K562 (cell line): ENCODE results near the gene MINAR1. TPM values are rescaled to one million over a fixed set of nuclear protein-coding genes. Genes with fewer than 3 reads are reported as not detected.

ENCODE experiments used
- ATAC-seq: fragments of 200-7000 bp; cut with Tn5 transposase; 3 replicates; pipeline ENCODE4 v1.9.1; 2020; ENCODE audit warnings: moderate library complexity
- BruUV-seq: library from RNA; stranded (reverse); fragments of 400-500 nt; replicated peaks from 2 replicates; lab custom pipeline; 2021; lab: Mats Ljungman, UMichigan
- CTCF ChIA-PET: fragments of 300-600 bp; formaldehyde crosslinking; extraction: SDS; loops from one replicate; lab custom pipeline; 2021; ENCODE audit warnings: low intra/inter-chr PET ratio; lab: Yijun Ruan, JAX
- POLR2A ChIA-PET: fragments of 300-600, 350-650 bp; sonication (Branson Sonifier 250); formaldehyde crosslinking; extraction: SDS; loops from one replicate; lab custom pipeline; 2021; ENCODE audit warnings: antibody characterized with exemption, inconsistent platforms; lab: Yijun Ruan, JAX
- DNase-seq, 4 experiments: peaks; one replicate each; pipeline versions ENCODE4 v3.0.0 to v3.0.0-alpha.2; 2011 to 2018; ENCODE audit warnings: low spot score in 3 of 4, mixed read lengths in 3 of 4; ENCODE audit errors: extremely low read depth in 1 of 4
- FAIRE-seq: peaks from 2 replicates; lab custom pipeline; 2011; peaks lifted over from hg19 to GRCh38; lab: Jason Lieb, UNC
- H2AFZ ChIP-seq: 2 replicates; pipeline ENCODE4 v1.6.0; 2011; ENCODE audit warnings: low read depth, low read length, control low read depth, inconsistent platforms
- H3K27ac ChIP-seq: fragments of 200-600 bp; 3 replicates; pipeline ENCODE4 v1.8.0; 2011; ENCODE audit warnings: low read depth, mild to moderate bottlenecking, control low read depth, inconsistent platforms, low read length, moderate library complexity, mixed read lengths; ENCODE audit errors: extremely low read depth
- H3K27me3 ChIP-seq, 2 experiments: fragments of 300-600 bp in 1 of 2; 2 replicates in 1 of 2; 3 replicates in 1 of 2; pipeline versions ENCODE4 v1.6.0 to v1.8.0; 2011; ENCODE audit warnings: inconsistent platforms in 2 of 2, low read length in 2 of 2, mild to moderate bottlenecking in 1 of 2, mixed read lengths in 1 of 2, moderate library complexity in 1 of 2; ENCODE audit not compliant: control insufficient read depth in 2 of 2, insufficient read depth in 2 of 2
- H3K36me3 ChIP-seq: fragments of 300-600 bp; 3 replicates; pipeline ENCODE4 v1.8.0; 2011; ENCODE audit warnings: mild to moderate bottlenecking, low read length, inconsistent platforms; ENCODE audit not compliant: control insufficient read depth, insufficient read depth
- H3K4me1 ChIP-seq, 2 experiments: fragments of 200-600 bp in 1 of 2; replicated peaks in 1 of 2; 2 replicates in 1 of 2; 3 replicates in 1 of 2; pipeline versions ENCODE4 v1.5.1 to v1.8.0; 2011; ENCODE audit warnings: inconsistent platforms in 2 of 2, low read length in 2 of 2, mild to moderate bottlenecking in 1 of 2, mixed read lengths in 1 of 2, moderate library complexity in 1 of 2; ENCODE audit not compliant: control insufficient read depth in 2 of 2, insufficient read depth in 2 of 2
- H3K4me2 ChIP-seq: 2 replicates; pipeline ENCODE4 v1.6.1; 2011; ENCODE audit warnings: low read length, control low read depth, inconsistent platforms, mixed read lengths; ENCODE audit not compliant: insufficient read depth
- H3K4me3 ChIP-seq: fragments of 200-600 bp; sonication (generic), shearing (Covaris generic); 2 replicates; pipeline ENCODE4 v1.5.1; 2016; ENCODE audit warnings: control low read depth, inconsistent platforms
- H3K79me2 ChIP-seq: fragments of 200-600 bp; 3 replicates; pipeline ENCODE4 v1.8.0; 2011; ENCODE audit warnings: low read length, inconsistent platforms; ENCODE audit not compliant: control insufficient read depth, insufficient read depth
- H3K9ac ChIP-seq, 2 experiments: 2 replicates each; pipeline versions ENCODE4 v1.6.0 to v1.6.1; 2011; ENCODE audit warnings: low read depth in 2 of 2, low read length in 2 of 2, control low read depth in 1 of 2, inconsistent platforms in 1 of 2, mild to moderate bottlenecking in 1 of 2, mixed read lengths in 1 of 2; ENCODE audit not compliant: insufficient read depth in 1 of 2
- H3K9me1 ChIP-seq: one replicate; pipeline ENCODE4 v1.6.0; 2011; ENCODE audit warnings: inconsistent platforms, mild to moderate bottlenecking, low read length, moderate library complexity; ENCODE audit not compliant: control insufficient read depth, insufficient read depth
- H3K9me3 ChIP-seq: replicated peaks from 2 replicates; pipeline ENCODE4 v1.5.1; 2011; ENCODE audit warnings: low read depth, low read length, inconsistent platforms; ENCODE audit not compliant: control insufficient read depth, insufficient read depth
- H4K20me1 ChIP-seq: replicated peaks from 2 replicates; pipeline ENCODE4 v1.6.1; 2011; ENCODE audit warnings: low read length, inconsistent platforms, mixed read lengths; ENCODE audit not compliant: control insufficient read depth, insufficient read depth
- BHLHE40 ChIP-seq: IDR thresholded peaks from 2 replicates; pipeline ENCODE4 v1.6.1; 2011; ENCODE audit warnings: low read length, improper control_type of control experiment
- CHD2 ChIP-seq: IDR thresholded peaks from 2 replicates; pipeline ENCODE4 v1.6.1; 2011; ENCODE audit warnings: low read depth, low read length
- DPF2 ChIP-seq: fragments of 450-650 bp; IDR thresholded peaks from 2 replicates; pipeline ENCODE4 v1.6.1; 2016
- HDGF ChIP-seq: fragments of 450-650 bp; IDR thresholded peaks from 2 replicates; pipeline ENCODE4 v1.6.1; 2016
- MECOM ChIP-seq: fragments of 250-450 bp; sonication (Bioruptor Pico); IDR thresholded peaks from 2 replicates; pipeline ENCODE4 v1.8.0; 2022; ENCODE audit warnings: inconsistent platforms
- MEF2D ChIP-seq: conservative IDR thresholded peaks from 2 replicates; pipeline ENCODE4 v1.6.1; 2016; ENCODE audit warnings: low read depth, missing genetic modification characterization, missing compliant biosample characterization
- MEIS2 ChIP-seq: fragments of 450-650 bp; IDR thresholded peaks from 2 replicates; pipeline ENCODE4 v1.6.1; 2014; ENCODE audit warnings: mild to moderate bottlenecking; ENCODE audit not compliant: partially characterized antibody
- PKNOX1 ChIP-seq: fragments of 450-650 bp; IDR thresholded peaks from 2 replicates; pipeline ENCODE4 v1.6.1; 2016
- SREBF2 ChIP-seq: sonication (generic); formaldehyde crosslinking; IDR thresholded peaks from 2 replicates; pipeline ENCODE4 v1.4.0; 2020; ENCODE audit warnings: mild to moderate bottlenecking, missing genetic modification reagents
- THRAP3 ChIP-seq: fragments of 450-650 bp; IDR thresholded peaks from 2 replicates; pipeline ENCODE4 v1.6.1; 2016; ENCODE audit warnings: mild to moderate bottlenecking, inconsistent platforms, borderline replicate concordance
- WGBS: fragments of 100-300 bp; shearing (Covaris generic); methylation state at CpG from one replicate; pipeline ENCODE4 v1.1.6; 2016; ENCODE audit warnings: low coverage, mixed read lengths; ENCODE audit not compliant: insufficient coverage; ENCODE audit errors: missing lambda C conversion rate; 5-methylcytosine and 5-hydroxymethylcytosine counted together
- in situ Hi-C: fragments of 300-500 bp; cut with MboI; formaldehyde crosslinking; loops from 4 replicates; pipeline ENCODE4 v1.15.0; 2018; ENCODE audit warnings: inconsistent platforms, mixed read lengths
- intact Hi-C: fragments of 100-400 bp; cut with micrococcal nuclease; formaldehyde crosslinking; loops from 2 replicates; pipeline ENCODE4 v1.14.2; 2022
- polyA plus RNA-seq, 8 experiments: library from polyadenylated mRNA; depleted of rRNA in 4 of 8; stranded (reverse) in 5 of 8; unstranded in 3 of 8; fragments of >200 nt; fragmentation: Nextera tagmentation in 2 of 8; fragmentation: Illumina TruSeq in 1 of 8; extraction: Ambion mirVana in 2 of 8; extraction: Trizol in 1 of 8; gene quantifications; 2 replicates each; pipeline versions ENCODE4 v1.2.1 to v1.2.3, GENCODE V29; 2011 to 2014; ENCODE audit warnings: inconsistent platforms in 1 of 8, missing spikeins in 1 of 8
- total RNA-seq, 7 experiments: library from RNA; depleted of rRNA in 6 of 7; stranded (reverse); fragments of >200 nt in 6 of 7; fragmentation: Illumina TruSeq in 2 of 7; extraction: Trizol in 2 of 7; gene quantifications; 2 replicates each; pipeline versions ENCODE4 v1.2.1 to v1.2.3, GENCODE V29; 2011 to 2021; ENCODE audit warnings: low replicate concordance in 1 of 7
- TF ChIP-seq, protein P1 (sequence below), 2 experiments: IDR thresholded peaks in 1 of 2; conservative IDR thresholded peaks in 1 of 2; 2 replicates each; pipeline ENCODE4 v1.6.1; 2016; ENCODE audit warnings: low read depth in 2 of 2, mild to moderate bottlenecking in 1 of 2, missing compliant biosample characterization in 1 of 2, missing genetic modification characterization in 1 of 2, moderate library complexity in 1 of 2

MINAR1 gene
- total and polyA plus RNA-seq, 9 of the 15 experiments (the other 6 are each of a cell fraction or from before 2014, with no cell fraction given): 0.21 to 1.2 (median 0.52) TPM

DNA sequence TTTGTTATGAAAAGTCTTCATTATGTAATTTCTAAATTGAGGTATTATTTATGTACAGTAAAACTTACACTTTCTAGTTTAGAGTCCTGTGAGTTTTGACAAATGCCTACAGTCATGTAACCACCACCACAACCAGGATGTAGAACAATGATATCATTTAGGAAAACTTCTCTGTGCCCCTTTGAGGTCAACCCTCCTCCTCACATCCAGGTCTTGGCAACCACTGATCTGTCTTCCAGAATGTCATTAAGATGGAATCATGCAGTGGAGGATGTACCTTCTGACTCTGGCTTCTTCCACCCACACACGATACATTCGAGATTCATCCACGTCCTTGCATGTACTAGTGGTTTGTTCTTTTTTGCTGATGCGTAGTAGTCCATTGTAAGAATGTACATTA lies 23.2 kb downstream of the MINAR1 start:
- no peak overlapping the region for H3K4me3 ChIP-seq
- FAIRE-seq (no peak), ATAC-seq (no peak), DNase-seq (no peak)
- no peaks in the 10 kb centered on the region for H3K9me1 ChIP-seq
- H3K4me1 ChIP-seq: no peaks in the 10 kb centered on the region
- peaks cover 15 to 55% of the 10 kb centered on the region in 2 experiments; a peak in 4 of 5 replicates for H3K27me3 ChIP-seq
- TF ChIP-seq MEF2D (tag) (no peak), DPF2 (no peak)
- no peak overlapping the region for H3K4me2 ChIP-seq
- POLR2A ChIA-PET: no interaction called here
- no peak overlapping the region for H3K27ac ChIP-seq
- H3K9me3 ChIP-seq: no peaks in the 10 kb centered on the region
- H4K20me1 ChIP-seq: no peaks in the 10 kb centered on the region; the same call in 1 of the 2 replicates
- no peaks in the 10 kb centered on the region for H3K36me3 ChIP-seq
- H2AFZ ChIP-seq: no peak overlapping the region
- H3K79me2 ChIP-seq: no peaks in the 10 kb centered on the region
- intact Hi-C loops: no loop called here
- no TSS peak for BruUV-seq
- H3K9ac ChIP-seq: no peak overlapping the region
- 2% methylated on average over 4 of the region's 4 CpGs for WGBS
- in situ Hi-C loops: no loop called here
- CTCF ChIA-PET: no interaction called here

DNA sequence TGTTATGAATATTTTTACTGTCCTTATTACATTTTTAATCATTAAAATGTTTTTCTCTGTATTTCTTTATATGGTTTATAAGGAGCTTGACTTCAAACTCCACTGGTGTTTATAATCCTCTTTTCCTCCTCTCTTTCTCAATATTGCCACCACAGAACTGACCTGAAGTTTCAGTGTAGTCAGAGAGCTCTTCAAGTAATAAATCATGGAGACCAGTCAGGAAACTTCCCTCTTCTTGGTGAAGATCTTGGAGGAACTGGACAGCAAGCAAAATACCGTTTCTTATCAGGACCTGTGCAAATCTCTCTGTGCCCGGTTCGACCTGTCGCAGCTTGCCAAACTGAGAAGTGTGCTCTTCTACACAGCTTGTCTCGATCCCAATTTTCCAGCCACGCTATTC lies 23.8 kb downstream of the MINAR1 start:
- no peak overlapping the region for H2AFZ ChIP-seq
- no peak overlapping the region for H3K9ac ChIP-seq
- no peak for DNase-seq
- no peaks in the 10 kb centered on the region for H3K36me3 ChIP-seq
- H3K27me3 ChIP-seq: peaks cover 18 to 57% of the 10 kb centered on the region in 2 experiments; a peak in 4 of 5 replicates
- intact Hi-C loops (no loop called here), in situ Hi-C loops (no loop called here)
- TF ChIP-seq, protein P1, sequence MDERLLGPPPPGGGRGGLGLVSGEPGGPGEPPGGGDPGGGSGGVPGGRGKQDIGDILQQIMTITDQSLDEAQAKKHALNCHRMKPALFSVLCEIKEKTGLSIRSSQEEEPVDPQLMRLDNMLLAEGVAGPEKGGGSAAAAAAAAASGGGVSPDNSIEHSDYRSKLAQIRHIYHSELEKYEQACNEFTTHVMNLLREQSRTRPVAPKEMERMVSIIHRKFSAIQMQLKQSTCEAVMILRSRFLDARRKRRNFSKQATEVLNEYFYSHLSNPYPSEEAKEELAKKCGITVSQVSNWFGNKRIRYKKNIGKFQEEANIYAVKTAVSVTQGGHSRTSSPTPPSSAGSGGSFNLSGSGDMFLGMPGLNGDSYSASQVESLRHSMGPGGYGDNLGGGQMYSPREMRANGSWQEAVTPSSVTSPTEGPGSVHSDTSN (CRISPR knock-in tag; IDR thresholded peaks at IDR 0.05; ENCODE audit: low read depth): no peak
- TF ChIP-seq, protein P1 (tag; conservative IDR thresholded peaks at IDR 0.05; ENCODE audit: low read depth): peak; percentile 59; the same call in 1 of the 2 replicates
- TF ChIP-seq SREBF2 (no peak), MECOM (no peak), BHLHE40 (no peak), THRAP3 (no peak), PKNOX1 (peak; percentile 27; the same call in 1 of the 2 replicates), MEIS2 (peak; percentile 53), HDGF (no peak), CHD2 (no peak)
- H3K9me1 ChIP-seq: no peaks in the 10 kb centered on the region
- H3K4me1 ChIP-seq: no peaks in the 10 kb centered on the region
- FAIRE-seq: no peak
- POLR2A ChIA-PET: no interaction called here
- H3K4me3 ChIP-seq: no peak overlapping the region
- H3K79me2 ChIP-seq: no peaks in the 10 kb centered on the region
- CTCF ChIA-PET: no interaction called here
- H3K4me2 ChIP-seq: no peak overlapping the region
- no peak overlapping the region for H3K27ac ChIP-seq
- no TSS peak for BruUV-seq
- no peak for ATAC-seq
- H4K20me1 ChIP-seq: no peaks in the 10 kb centered on the region; the same call in 1 of the 2 replicates
- no peaks in the 10 kb centered on the region for H3K9me3 ChIP-seq
- WGBS: 22% methylated on average over 6 of the region's 6 CpGs
